Choroid plexus epithelial cell (primary cell): ENCODE data around the gene TBC1D9.
A peak's percentile ranks its signal among the peaks of the same experiment; 100 is the strongest.

ENCODE experiments used
- DNase-seq: peaks from one replicate; pipeline ENCODE4 v3.0.0-alpha.2; 2010; ENCODE audit warnings: low read depth
- H3K4me3 ChIP-seq: 2 replicates; pipeline ENCODE4 v1.5.1; 2011; ENCODE audit warnings: low read depth, mild to moderate bottlenecking, control low read depth, low read length, moderate library complexity
- TF ChIP-seq, protein P1 (sequence below): conservative IDR thresholded peaks from 2 replicates; pipeline ENCODE4 v1.5.1; 2011; ENCODE audit warnings: low read depth, mild to moderate bottlenecking, control low read depth, inconsistent platforms, low read length, moderate library complexity

The TBC1D9 gene

DNA sequence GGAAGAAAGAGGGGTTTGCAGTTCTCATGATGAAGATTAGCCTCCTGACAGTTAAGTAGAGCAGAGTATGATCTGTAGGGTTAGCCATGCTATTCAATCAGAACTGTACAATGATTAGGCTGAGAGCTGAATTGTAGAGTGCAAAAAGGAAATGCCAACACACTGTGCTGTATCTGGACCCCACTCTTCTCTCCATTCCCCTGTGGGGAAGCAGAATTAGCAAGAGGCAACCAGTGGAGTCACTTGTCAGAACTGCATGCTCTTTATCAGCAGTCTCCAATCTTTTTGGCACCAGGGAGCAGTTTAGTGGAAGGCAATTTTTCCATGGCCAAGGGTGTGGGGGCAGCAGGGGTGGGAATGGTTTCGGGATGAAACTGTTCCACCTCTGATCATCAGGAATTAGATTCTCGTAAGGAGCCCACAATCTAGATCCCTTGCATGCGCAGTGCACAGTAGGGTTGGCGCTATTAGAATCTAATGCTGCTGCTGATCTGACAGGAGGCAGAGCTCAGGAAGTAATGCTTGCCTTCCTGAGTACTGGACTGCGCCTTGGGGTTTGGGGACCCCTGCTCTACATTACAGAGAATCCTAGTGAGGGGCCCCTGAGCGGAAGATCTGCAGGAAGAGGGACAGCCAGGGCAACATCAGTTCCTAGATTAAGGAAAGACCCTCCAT, 19.4 kb downstream of the TBC1D9 start:
- no peak overlapping the region for H3K4me3 ChIP-seq
- DNase-seq: no peak
- TF ChIP-seq, protein P1, sequence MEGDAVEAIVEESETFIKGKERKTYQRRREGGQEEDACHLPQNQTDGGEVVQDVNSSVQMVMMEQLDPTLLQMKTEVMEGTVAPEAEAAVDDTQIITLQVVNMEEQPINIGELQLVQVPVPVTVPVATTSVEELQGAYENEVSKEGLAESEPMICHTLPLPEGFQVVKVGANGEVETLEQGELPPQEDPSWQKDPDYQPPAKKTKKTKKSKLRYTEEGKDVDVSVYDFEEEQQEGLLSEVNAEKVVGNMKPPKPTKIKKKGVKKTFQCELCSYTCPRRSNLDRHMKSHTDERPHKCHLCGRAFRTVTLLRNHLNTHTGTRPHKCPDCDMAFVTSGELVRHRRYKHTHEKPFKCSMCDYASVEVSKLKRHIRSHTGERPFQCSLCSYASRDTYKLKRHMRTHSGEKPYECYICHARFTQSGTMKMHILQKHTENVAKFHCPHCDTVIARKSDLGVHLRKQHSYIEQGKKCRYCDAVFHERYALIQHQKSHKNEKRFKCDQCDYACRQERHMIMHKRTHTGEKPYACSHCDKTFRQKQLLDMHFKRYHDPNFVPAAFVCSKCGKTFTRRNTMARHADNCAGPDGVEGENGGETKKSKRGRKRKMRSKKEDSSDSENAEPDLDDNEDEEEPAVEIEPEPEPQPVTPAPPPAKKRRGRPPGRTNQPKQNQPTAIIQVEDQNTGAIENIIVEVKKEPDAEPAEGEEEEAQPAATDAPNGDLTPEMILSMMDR: no peak

DNA sequence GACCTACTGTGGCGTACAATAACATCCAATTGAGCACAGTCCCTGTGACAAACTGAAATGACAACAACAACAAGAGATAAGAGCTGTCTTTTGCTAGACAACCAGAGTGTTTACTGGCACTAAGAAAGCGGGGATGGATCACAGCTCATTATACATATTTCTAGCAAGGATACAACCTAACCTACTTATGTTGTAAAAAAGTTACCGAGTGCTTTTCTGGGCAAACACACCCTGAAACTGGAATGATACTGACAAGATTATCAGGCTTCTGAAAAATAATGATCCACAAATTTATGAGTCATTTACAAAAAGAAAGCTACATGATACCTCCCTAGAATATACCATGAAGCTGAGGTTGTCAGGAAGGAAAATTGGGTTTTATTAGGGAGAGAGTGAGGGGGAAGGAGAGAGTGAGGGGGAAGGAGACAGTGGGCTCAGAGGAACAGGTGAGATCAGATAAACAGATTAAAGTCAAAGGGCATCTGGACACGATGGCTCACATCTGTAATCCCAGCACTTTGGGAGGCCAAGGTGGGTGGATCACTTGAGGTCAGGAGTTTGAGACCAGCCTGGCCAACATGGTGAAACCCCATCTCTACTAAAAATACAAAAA, 20.3 kb downstream of the TBC1D9 start:
- TF ChIP-seq, protein P1: no peak
- no peak for DNase-seq
- H3K4me3 ChIP-seq: no peak overlapping the region

DNA sequence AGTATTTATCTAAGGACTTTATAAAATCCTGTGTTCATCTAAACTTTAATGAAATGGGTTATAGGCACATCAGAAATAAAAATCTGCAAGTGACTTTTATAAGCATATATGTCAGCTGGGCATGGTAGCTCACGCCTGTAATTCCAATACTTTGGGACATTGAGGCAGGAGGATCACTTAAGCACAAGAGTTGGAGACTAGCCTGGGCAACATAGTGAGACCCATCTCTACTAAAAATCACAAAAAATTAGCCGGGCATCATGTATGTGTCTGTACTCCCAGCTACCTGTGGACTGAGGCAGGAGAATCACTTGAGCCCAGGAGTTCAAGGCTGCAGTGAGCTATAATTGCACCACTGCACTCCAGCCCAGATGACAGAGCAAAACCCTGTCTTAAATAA, 20.9 kb downstream of the TBC1D9 start:
- no peak for DNase-seq
- H3K4me3 ChIP-seq: no peak overlapping the region
- TF ChIP-seq, protein P1: no peak

DNA sequence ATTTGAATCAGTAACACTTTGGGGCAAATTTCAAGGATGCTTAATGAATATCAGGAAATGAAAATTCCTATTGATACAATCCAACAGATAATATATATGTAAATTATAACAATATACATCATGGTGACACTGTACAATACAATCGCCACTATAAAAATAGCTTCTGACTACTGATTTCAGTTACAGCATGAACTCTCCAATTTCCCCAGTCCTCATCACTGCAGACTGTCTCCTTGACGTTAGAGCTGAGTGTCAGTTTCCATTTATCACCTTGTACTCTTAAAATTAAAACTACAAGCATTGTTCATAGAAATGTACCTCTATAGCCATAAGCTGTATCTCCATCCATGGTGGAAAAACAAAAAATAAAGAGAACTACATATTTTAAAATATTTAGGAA, 23.4 kb downstream of the TBC1D9 start:
- no peak for DNase-seq
- H3K4me3 ChIP-seq: no peak overlapping the region
- TF ChIP-seq, protein P1: no peak

DNA sequence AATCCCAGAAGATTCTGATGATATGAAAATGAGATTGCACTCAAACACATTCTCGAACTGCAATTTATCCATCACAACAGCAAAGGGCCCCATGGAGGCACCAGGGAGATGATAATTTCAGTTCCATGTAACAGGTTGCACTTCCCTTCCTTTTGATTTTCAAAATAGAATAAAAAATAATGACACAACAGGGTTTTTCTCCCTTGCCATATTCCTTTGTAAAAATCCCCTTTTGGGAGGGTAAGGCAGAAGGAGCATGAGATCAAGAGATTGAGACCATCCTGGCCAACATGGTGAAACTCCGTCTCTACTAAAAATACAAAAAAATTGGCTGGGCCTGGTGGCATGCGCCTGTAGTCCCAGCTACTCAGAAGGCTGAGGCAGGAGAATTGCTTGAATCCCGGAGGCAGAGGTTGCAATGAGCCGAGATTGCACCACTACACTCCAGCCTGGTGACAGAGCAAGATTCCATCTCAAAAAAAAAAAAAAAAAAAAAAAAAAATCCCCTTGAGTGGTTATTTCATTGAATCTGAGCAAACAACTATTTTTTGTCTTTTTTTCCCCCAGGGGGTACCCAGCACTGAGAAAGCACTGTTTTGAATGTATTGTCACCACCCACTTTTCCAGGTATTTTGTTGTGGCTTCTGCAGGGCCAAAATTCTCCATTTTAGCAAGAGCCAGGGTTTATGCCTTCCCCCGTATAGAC, 26.7 kb downstream of the TBC1D9 start:
- no peak for DNase-seq
- no peak overlapping the region for H3K4me3 ChIP-seq
- TF ChIP-seq, protein P1: no peak

DNA sequence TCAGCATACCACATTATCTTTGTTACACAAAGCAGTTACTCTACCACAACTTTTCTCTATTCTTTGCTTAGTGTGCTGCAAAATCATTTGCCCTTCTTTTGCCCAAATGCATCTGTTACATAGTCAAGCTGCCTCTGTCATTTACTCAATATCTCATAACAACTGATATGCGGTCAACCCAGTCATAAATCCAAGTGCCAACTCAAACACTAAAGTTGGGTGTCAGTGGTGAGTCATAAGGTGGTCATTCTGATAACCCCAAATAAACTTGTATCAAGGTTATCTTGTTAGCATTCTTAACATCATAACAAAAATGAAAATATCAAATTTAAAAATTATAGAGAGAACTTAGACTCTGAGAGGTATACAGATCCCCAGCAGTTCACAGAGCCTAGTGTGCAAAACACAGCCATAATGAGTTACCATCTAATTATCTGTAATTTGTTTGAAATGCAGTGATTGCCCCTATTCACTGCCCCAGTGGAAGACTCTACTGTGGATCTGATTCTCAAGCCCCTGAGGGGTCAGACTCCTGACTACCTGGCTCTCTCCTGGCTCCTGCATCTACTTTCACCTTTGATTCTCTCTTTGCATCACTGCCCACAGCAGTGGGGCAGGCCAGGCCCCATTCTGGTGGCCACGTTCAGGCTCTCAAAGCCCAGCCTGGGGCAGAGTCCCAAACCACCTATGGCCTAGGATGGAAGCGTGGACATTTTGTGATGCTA, 29.2 kb downstream of the TBC1D9 start:
- H3K4me3 ChIP-seq: no peak overlapping the region
- TF ChIP-seq, protein P1: no peak
- DNase-seq: peak; percentile 25
